ENCODE results near the gene PTRHD1.
"Not testable (repeated sequence)": the region's sequence is repeated elsewhere in the genome, so short reads cannot be mapped to it uniquely, and the experiment has no call there.

PTRHD1 gene

DNA sequence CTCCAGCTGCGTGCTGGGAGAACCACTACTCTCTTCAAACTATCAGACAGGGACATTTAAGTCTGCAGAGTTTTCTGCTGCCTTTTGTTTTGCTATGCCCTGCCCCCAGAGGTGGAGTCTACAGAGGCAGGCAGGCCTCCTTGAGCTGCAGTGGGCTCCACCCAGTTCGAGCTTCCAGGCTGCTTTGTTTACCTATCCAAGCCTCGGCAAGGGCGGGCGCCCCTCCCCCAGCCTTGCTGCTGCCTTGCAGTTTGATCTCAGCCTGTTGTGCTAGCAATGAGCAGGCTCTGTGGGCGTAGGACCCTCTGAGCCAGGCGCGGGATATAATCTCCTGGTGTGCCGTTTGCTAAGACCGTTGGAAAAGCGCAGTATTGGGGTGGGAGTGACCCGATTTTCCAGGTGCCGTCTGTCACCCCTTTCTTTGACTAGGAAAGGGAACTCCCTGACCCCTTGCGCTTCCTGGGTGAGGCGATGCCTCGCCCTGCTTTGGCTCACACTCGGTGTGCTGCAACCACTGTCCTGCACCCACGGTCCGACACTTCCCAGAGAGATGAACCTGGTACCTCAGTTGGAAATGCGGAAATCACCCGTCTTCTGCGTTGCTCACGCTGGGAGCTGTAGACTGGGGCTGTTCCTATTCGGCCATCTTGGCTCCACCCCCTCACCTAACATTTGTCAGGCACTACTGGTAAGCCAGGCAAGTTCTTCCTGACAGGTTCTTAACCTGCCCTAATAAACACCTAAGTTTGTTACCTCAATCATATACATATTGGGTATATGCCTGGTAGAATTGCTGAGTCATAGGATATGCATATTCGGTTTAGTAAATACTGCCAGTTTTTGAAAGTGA, 12.8 kb upstream of the PTRHD1 start:
- DNase-seq, result not testable (repeated sequence)

DNA sequence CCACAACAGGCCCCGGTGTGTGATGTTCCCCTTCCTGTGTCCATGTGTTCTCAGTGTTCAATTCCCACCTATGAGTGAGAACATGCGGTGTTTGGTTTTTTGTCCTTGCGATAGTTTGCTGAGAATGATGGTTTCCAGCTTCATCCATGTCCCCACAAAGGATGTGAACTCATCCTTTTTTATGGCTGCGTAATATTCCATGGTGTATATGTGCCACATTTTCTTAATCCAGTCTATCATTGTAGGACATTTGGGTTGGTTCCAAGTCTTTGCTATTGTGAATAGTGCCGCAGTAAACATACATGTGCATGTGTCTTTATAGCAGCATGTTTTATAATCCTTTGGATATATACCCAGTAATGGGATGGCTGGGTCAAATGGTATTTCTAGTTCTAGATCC, 7.3 kb upstream of the PTRHD1 start:
- DNase-seq, result not testable (repeated sequence)

DNA sequence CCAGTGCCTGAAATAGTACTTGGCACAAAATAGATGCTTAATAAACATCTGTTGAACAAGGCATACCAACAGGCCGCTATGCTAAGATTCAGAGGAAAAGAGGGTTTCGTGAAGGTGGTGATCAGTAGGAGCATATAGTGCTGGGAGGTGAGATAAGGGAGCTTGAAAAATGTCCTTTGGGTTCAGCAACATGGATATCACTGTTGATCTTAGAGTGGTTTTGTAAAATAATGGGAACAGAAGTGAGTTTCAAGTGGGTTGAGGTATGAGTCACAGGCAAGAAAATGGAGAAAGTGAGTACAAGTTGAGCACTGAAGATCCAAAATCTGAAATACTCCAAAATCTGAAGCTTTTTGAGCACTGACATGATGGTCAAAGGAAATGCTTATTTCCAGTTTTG, 4.5 kb upstream of the PTRHD1 start:
- DNase-seq, result no peak

DNA sequence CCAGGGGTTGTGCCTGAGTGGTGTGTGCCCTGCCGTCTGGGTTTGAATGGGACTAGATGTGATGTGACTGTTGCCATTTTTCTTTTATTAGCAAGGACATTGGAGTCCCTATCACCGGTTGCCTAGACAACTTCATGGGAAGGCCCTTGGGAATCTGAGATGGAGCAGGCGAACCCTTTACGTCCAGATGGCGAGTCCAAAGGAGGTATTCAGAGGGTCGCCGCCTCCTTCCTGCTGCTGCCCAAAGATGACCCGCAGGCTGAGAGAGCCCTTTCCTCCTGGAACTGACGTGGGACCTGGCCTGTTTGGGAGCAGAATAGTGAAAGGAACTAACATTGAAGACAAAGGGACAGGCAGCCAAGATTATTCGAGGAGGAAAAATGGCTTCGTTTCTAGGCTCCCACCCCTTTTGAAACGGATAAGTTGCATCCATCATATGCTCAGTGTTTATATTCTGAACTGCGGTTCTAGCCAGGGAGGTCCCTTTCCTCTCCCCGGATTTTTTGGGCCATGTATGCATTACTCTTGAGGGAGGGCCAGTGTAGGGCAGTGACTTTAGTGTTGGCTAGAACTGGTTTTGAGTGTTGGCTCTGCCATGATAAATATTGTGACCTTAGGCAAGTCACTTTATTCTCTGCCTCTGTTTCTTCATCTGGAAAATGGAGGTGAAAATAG, 707 bp upstream of the PTRHD1 start:
- no peak for DNase-seq

DNA sequence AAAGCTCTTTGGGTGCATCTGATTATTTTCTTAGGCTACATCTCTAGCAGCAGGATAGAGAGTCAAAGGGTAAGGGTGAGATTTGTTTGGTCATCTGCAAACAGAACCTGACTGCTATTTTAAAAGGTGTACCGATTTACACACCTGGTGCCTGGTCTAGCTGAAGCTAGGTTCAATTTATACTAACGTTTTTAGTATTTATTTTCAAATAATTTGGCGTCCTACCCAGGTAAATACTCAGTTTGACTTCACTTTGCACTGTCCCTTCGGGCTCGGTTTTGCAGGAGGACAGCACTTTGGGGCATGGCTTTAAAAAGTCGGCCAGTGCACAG, 683 bp downstream of the PTRHD1 start:
- DNase-seq, result peak; percentile 34

DNA sequence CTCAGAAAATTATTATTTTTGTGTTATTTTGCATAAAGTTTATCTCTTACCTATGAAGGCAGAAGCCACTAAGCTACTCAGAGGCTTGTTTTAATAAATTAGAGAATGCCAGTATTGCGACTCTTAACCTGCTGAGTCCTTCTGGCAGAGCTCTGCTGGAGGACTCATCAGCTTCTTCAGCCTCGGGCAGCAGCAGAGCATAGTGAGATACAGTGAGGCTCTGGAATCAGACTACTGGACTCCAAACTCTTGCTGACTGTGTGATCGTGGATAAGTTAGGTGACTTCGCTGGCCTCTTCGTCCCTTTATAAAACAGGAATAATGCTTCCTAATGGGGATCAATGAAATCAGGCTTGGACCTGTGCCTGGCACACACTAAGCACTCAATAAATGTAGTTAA, 1.7 kb downstream of the PTRHD1 start:
- peak; percentile 35 for DNase-seq

DNA sequence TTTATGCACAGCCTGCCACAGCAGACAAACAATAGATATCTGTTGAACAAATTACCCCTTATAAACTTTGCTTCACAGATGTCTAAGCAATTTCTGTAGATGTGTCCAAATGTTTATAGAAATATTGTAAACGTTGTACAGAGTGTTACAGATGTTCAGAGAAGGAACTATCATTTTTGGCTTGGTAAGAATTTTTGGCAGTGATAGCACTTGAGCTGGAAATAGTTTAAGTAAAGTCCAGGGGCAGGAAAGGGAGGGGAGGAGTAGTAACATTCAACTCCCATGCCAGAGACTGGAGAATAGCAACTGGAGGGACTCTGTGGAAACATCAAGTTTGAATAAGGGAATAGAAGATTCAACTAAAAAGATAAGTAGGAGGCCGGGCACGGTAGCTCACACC, 4.4 kb downstream of the PTRHD1 start:
- DNase-seq, result no peak

DNA sequence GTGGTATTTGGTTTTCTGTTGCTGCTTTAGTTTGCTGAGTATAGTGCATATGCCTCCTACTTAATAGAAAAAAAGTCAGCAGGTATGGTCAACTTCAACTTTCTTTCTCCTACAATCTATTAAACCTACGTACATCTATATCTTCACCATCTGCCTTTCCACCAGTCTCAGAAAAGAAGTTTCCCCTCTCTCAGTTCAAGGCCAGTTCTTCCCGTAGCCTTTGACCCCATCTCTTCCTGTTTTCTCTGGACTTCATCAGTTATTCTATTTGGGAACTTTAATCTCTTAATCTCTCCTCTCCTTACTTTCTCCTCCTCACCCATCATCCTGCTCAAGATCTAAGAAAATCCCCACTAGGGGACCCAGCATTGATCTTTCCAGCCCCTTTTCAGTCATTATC, 5.7 kb downstream of the PTRHD1 start:
- no peak for DNase-seq

DNA sequence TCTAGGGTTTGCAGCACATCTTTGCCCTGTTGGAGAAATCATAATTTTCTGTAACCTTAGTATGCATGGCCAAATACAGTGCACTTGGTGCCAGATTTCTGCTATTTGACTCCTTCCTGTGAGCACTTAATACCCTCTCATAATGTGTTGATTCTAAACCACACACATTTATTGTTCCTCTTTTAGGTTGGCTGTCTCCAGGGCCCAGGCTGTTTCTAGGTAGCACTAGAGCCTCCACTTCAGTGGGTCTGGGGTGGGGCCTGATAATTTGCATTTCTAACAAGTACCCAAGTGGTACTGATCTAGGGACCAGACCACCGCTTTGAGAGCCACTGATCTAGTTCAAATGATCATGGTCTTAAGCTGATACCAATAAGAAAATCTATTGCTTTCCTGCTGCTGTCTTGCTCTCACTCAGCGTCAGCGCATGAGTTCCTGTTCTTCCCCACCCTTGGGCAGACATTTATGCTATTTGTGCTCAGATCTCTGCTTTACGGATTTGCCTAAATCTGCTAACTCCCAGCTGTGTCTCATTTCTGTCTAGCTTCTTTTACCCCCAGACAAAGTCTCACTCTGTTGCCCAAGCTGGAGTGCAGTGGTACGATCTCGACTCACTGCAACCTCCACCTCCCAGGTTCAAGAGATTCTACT, 7.4 kb downstream of the PTRHD1 start:
- no peak for DNase-seq

DNA sequence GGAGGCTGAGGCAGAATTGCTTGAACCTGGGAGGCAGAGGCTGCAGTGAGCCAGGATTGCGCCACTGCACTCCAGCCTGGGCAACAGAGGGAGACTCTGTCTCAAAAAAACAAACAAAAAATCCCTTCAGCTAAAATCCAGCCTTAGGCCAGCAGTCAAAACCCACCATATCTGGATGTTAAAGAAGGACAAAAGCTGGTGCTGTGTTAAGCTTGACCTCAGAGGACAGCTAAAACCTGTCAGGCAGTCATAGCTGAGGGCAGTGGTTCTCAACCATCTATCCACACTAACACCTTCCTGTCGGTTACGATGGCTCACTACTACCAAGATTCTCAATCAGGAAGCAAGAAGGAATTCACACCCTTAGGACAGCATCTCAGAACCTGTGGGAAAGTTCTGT, 9.6 kb downstream of the PTRHD1 start:
- no peak for DNase-seq

DNA sequence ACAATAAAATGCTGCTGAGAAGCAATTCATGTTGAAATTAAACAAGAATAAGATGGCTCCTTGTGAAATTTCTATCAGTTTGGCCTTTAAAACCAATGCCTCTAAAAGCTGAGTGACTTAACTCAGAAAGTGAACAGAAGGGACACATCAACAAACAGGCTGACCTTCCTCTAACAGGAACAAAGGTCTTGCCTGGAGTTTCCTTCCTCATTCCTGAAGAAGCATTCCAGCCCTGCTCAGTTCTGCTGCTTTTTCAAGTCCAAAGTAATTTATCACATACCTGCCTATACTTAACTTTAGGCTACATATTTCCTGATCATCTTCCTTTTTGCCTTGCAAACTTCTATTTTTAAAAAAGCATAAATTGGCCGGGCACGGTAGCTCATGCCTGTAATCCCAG, 14.1 kb downstream of the PTRHD1 start:
- no peak for DNase-seq

DNA sequence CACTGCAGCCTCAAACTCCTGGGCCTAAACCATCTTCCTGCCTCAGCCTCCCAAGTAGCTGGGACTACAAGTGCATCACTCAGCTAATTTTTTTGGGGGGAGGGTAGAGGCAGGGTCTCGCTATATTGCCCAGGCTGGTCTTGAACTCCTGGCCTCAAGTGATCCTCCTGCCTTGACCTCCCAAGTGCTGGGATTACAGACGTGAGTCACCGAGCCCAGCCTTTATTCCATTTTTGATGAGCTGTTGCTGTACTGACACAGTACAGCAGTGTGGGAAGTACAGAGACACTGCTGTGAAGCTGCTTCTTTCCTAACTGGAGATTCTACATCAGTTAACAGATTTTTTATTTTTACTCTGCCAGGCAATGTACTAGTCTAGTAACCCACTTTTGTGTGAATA, 18.8 kb downstream of the PTRHD1 start:
- no peak for DNase-seq

DNA sequence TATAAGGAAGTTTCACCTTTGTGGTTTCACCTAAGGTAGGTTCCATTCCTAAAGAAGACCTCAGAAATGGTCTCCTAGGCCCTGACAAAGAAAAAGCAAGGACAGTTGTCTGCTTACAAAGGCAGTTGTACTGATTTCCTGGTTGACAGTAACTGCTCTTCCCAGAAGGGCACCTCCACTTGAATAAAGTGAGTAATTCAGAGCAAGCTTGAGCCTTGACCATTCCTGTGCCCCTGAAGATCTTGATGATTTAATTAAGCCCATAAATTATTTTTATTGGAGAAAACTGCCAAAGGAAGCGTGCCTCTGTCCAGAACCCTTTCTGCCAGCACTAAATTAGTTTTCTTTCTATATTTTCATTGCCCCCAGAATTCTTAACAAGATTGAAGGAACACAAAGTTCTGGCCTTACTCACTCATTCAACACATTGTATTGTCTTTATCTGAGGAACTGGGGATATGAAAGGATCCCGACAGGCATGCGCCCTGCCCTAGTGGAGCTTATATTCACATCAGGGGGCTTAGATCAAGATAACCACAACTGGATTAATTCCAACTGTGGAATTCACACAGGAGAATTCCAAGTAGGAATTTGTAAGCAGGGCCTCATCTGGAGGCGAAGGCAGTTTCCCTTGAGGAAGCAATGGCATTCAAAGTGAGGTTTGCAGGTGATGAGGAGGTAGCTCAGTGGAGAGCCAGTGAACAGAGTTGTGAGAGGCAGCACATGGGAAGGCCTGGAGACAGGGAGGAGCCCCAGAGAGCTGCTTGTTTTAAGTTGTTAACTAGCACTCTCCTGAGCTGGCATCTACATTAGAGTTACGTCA, 21.2 kb downstream of the PTRHD1 start:
- no peak for DNase-seq

DNA sequence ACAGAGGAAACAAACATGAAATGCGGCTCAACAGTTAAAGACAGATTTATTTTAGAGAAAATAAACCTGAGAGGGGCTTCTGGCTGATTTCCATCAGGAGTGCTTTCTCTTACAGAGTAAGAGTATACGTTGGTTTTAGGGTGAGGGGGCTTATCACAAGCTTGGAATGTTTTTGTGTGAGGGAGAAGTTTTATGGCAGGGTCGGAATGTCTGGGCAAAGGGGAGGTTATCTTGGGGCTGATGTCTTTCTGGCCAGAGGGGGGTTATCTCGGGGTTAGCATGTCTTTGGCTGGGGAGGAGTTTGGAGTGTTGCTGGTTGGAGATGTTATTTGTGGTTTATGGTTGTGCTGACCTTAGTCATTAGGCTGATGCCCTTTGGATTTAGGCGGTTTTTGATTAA, 22.1 kb downstream of the PTRHD1 start:
- no peak for DNase-seq

DNA sequence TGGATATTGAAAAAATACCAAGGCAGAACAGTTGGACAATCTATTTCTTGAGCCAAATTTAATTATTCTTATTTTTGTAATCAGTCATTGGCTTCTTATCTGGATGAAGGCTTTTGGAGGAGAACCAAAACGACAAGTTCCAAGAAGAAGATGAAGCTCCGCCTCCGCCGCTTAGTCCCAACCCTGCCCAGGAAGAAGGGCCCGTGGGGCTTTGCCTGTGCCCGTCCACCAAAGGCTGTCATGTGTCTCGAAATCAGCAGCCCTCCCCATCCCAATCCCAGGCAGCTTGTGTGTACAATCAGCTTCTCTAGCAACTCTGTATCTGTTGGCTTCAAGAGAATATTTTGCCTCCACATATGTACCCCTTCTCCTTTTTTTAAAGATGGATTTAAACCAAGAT, 24.6 kb downstream of the PTRHD1 start:
- DNase-seq, result no peak

DNA sequence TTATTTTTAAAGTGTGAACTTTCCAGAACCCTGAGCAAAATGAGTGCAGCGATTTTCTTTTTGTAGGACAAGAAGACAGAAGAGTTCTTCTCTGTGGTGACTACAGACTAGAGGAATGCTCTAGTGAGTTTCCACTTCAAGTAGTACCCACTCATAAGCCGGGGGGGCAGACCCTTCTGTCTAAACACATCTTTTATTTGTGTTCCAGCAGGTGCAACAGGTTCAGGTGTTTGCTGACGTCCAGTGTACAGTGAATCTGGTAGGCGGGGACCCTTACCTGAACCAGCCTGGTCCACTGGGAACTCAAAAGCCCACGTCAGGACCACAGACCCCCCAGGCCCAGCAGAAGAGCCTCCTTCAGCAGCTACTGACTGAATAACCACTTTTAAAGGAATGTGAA, 25.2 kb downstream of the PTRHD1 start:
- no peak for DNase-seq

DNA sequence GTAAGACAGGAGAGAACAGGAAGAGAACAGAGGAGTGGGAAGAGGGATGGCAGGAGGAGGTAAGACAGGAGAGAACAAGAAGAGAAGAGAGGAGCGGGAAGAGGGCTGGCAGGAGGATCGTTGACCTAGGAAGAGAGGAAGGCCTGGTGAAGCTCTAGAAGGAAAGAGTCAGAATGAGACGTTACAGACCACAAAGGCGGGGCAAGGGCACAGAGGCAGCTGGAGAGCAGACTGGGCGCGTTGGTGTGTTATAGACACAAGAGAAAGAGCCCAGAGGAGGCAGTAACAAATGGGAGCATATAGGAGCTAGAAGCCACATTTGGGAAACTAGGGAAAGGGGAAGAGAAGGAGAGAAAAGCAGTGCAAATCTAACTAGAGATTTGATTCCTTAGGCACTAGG, 26.6 kb downstream of the PTRHD1 start:
- DNase-seq, result no peak

DNA sequence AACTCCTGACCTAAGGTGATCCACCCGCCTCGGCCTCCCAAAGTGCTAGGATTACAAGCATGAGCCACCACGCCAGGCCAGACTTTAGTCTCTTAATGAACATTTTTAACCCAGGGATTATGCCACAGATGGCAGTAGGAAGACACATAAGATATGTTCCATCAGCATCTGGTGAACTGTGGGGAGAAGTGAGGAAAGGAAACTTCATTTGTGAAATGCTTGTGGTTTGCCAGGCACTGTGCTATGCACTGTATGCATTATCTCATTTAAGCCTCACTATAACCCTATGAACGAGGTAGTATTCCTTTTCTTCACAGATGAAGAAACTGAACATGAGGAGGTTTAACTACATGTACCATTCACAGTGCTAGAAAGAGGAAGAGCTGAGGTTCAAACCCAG, 29.3 kb downstream of the PTRHD1 start:
- DNase-seq, result no peak

DNA sequence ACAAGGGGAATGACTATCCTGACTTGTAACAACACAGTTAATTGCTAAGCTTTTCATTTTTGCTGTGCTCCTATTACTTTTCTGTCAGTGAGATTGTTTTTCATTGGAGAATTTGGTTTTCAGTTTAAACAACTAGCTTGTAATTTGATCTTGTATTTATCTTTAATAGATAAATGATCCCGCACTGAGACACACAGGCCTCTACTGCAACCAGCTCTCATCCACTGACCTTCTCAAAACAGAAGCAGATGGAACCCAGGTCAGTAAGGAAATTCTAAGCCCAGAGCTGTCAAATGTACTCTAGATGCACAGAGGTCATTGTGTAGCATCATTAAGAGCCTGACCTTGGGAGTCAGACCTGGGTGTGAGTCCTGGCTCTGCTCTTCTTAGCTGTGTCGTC, 30.7 kb downstream of the PTRHD1 start:
- DNase-seq, result no peak

DNA sequence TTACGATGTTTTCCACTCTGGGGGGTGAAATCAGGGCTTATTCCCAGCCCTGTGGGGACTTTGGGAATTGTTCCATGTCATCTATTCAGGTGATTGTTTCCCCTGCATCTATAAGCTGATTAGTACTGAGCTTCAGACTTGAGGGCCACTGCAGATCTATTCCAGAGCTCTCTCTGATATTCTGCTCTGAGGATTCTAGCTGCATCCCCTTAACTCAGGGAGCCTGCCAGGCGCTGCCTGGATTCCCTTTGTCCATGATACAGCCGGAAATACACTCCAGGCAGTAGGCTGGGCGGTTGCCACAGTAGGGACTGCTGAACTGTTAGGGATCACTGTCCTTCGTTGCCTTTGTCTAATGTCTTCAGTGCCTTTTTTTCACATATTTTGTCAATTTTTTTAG, 31.3 kb downstream of the PTRHD1 start:
- DNase-seq, result no peak

DNA sequence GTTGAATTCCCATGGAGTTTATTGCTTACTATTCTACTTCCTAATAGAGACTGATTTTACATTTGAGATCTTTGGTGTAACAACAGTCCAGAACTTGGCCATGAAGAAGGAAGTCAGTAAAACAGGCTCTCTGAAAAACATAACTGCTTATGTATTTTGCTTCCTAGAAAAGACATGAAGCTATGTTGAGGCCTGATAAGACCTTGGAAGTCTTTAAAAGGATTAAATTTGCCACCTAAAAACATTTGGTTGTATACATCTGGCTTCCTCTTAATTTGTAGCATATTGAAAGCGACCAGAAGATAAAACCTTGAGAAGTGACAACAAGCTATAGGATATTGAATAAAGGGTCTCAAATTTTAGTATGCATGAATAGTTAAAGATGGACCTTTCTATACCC, 36.4 kb downstream of the PTRHD1 start:
- DNase-seq, result no peak

DNA sequence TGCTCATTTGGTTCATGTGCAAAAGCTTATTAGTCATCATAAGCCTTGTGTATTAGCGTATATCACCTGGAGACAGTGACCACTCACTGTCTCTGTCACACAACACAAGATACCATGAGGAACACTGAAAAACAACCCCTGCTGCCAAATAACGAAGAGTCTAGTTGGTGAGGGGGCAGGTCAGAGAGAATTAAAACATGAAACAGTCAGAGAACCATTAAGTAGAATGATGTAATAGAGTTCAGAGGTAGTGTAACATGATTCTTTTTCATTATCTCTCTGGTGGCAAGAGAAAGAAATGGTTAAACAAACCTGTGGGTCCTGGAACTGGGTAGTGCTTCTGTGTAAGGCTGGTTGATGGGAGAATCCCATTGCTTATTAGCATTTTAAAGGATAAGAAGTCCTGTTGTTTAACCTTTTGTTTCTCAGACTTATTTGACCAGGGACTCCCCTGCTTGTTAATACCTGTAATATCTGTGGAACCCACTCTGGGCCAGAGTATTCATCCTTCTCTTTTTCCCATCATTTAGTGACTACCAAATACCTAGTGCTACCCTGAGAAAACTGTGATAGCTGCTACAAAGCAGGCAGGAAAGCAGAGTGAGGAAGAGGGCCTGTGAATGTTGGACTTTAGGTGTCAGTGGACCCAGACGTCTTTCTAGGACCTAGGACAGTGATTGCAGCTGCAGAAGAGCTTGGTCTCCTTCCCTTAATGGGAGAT, 38.0 kb downstream of the PTRHD1 start:
- no peak for DNase-seq
